Dermis microvascular lymphatic vessel endothelial cell (primary cell): ENCODE data around the gene APP. TPM values are rescaled to one million over a fixed set of nuclear protein-coding genes. Genes with fewer than 3 reads are reported as not detected.
A peak's percentile ranks its signal among the peaks of the same experiment; 100 is the strongest.
"Not testable (repeated sequence)": the region's sequence is repeated elsewhere in the genome, so short reads cannot be mapped to it uniquely, and the experiment has no call there.

Experiments
- DNase-seq, 2 donors: peaks; one replicate each; pipeline versions ENCODE4 v3.0.0 to v3.0.0-alpha.2; 2010; ENCODE audit warnings: low read depth in 2 of 2
- total RNA-seq: library from RNA; depleted of rRNA; stranded (reverse); fragments of >200 nt; gene quantifications from 2 replicates; pipeline ENCODE4 v1.2.1, GENCODE V29; 2014

Gene APP
- total RNA-seq, 1 donor from 2014 or later: 603 TPM

DNA sequence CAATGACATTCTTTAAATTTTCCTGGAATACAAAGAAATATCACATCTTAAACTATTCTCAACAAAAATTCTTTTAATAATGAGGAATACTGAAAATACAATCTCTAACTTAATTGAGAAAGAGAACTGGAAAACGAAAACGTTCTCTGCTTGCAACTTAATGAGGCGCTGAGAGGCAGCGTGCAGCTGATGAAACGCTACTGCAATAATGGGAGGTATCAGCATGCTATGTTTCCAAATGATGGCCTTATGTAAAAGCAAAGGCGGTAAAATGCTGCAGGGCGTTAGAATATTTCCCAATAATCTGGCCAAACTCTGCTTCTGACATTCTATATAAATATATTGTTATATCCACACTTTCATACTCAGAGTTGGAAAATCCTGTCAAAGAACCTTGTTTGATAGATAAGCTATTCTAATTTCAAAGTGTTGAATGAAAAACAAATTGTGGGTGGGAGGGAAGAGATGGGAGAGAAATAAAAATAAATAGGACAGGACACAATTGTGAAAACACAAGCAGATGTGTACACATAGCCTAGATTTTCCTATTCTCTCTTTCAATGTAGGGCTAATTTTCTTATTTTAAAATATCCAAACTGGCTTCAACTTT is 70.9 kb downstream of the APP start:
- DNase-seq: no peak

DNA sequence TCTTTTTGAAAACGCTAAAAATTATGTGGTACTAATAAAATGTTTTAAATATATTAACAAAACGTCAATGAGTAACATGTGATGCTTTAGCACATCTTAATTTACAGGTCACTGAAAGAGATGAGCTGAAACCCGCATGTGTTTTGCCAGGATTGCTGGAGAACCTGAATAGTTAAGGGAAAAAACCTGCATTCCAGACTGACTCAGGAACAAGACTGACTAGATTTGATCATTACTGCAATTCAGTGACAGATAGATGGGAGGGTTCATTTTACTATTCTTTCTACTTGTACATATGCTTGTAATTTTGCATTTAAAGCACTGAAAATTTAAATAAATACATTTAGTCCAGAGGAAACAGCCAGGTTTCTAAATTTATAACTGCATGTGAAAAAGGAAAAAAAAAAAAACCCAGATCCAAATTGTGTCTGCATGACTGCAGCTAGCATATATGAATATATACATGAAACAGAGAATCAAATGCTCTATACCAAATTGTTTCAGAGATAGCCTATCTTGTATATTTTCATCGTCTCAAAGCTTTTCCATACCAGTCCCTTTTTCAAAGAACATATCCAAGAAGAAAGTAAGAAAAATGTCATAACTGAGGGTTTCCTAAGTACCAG is 71.7 kb downstream of the APP start:
- DNase-seq: no peak

DNA sequence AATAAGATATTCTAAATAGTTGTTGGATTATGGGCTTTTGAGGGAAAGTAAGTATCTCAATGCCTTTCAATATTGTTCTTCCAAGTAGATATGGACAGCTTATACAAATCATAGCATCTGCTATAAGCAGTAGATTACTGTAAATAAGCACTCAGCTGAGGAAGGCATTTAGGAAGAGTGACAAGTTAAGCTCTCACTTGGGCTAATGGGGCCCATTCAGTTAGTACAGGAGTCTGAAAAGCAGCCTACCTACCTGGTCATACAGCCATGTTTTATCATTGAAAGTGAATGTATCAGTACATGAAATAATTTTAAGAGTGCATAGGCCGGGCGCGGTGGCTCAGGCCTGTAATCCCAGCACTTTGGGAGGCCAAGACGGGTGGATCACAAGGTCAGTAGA is 73.1 kb downstream of the APP start:
- no peak for DNase-seq

DNA sequence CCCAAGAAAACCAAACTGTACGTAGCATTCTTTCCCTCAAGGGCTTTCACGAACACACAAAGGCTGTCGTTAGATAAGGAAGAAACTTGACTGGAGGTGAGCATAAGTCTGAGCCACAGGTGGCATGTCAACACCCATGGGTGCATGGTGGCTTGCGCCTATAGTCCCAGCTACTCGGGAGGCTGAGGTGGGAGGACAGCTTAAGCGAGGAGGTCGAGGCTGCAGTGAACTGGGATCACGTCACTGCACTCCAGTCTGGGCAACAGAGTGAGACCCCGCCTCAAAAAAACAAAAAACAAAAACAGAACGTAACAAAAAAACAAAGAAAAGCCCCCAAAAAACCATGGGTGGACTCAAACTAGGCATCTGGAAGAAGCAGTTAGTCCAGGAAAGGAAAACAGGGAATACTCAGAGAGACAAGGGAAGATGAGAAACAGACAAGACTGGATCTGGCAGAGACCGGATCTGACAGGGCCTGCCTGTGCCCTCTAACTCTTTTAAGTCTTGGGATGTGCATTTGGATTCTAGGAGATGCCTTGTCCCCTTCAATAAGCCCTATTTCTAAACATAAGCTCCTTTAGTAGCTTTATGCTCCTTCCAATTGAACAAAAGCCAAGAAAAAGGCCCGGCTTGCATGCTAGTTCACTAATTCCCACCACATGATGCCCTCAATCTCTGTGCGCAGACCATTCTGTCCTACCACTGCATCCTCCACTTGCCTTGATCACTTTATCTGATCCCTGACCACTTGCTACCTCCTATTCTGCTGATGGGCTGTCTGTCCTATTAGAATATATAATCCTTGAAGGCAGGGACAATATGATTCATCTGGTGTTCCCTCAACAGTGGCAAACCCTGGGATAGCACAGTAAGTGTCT is 73.8 kb downstream of the APP start:
- no peak for DNase-seq

DNA sequence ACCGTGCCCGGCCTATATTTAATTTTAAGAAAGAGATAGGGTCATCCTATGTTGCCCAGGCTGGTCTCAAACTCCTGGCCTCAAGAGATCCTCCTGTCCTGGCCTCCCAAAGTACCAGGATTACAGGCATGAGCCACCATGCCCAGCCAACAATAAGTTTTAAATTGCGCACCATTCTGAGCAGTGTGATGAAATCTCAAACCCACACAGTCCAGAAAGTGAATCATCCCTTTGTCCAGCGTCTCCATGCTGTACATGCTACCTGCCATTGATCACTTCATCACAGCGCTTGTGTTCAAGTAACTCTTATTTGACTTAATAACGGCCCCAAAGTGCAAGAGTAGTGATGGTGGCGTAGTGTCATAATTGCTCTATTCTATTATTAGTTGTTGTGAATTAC is 75.4 kb downstream of the APP start:
- no peak for DNase-seq

DNA sequence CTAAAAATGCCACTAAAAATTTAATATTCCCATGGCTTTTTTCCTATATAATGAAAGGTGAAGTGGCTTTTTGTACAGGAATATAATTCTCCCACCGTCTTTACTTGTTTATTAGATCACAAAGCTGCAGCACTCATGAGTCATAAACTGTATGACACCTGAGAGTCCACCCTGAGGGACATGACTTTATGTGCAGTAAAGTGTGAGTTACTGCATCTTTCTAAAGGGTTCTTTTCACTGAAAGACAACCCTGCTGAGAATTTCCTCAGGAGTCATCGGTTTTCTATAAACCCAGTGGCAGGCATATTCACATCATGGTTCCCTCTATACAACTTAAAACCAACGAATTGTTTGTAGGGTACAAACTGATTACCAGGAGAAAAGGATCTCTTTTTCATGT is 77.4 kb downstream of the APP start:
- DNase-seq: peak in 1 of 2 donors; percentile 49

DNA sequence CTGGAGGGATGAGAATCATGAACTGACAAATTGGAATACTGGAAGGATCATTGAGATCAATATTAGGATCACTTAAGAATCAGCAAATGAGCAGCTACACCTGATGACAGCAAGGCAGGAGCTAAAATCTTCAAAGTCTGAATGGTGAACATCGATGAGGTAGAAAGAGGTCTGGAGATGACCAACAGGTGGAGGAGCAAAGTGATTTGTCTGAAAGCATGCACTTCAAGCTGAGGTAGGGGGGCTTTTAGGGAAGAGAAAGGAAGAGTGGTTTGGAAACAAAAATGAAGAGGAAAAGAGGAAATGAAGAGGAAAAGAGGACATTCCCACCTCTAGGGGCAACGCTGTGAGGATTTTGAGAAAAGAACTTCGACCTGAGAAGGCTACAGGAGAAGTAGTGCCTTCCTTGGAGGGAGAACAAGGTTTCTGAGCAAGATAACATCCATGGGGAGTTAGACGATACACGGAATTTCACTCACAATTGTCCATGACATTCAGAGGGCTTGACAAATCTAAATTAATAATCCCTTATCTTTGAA is 79.0 kb downstream of the APP start:
- no peak for DNase-seq

DNA sequence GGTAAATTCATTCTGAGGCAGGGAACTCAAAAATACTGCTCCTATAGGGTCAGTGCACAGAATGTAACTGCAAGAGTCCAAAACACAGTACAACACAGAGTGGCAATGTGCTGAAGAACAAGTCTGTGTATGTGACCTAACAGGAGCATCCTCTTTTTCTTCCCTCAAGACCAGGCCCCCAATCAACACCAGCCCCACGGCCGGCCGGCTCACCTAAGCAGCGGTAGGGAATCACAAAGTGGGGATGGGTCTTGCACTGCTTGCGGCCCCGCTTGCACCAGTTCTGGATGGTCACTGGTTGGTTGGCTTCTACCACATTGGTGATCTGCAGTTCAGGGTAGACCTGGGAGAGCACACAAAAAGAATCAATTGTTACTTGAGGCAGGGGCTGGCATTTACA is 80.8 kb downstream of the APP start:
- no peak for DNase-seq

DNA sequence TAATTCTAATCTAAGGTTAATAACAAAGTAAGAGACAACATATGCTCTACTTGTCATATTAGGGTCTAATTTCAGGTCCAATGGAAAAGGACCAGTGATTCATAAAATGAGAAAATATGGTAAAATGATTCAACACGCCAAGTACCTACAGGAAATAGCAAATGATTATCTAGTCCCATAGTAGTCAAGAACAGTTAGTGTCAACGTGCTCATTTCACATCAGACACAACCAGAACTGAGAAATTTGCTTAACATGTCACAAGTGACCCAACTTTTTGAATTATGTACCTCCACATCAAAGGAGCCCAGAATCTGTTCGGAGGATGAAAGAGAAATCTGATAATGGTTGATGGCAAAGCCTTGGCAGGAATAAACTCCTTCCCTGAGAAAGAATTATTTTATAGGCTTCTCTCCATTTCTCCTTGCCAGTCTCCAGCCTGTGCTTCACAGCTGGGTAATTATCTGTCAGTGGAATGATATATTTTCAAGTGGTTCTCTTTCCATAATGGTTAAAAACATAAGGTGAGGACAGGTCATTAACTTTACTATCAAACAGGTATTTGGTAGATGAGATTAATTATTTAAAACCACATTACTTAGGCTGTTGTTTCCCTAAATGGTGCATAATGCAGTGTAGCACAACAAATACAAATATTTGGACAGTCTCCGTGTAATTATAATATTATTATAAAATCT is 83.2 kb downstream of the APP start:
- no peak for DNase-seq

DNA sequence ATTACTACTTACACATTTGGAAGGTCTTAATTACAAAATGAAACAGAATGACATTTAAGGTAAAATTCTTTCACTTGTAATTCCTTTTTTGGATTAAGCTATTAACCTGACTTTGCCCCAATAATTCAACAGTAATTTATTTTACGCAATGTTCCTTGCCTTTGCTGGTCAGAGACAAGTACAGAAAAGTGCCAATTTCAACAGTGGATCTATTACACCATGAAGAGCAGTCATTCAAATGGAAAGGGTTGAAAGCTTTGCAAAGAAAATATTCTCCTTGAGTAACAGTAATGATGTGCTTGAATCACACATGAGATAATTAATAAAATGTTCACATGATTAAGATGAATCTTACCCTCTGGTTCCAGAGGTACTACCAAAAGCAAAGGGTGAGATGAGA is 84.7 kb downstream of the APP start:
- no peak for DNase-seq

DNA sequence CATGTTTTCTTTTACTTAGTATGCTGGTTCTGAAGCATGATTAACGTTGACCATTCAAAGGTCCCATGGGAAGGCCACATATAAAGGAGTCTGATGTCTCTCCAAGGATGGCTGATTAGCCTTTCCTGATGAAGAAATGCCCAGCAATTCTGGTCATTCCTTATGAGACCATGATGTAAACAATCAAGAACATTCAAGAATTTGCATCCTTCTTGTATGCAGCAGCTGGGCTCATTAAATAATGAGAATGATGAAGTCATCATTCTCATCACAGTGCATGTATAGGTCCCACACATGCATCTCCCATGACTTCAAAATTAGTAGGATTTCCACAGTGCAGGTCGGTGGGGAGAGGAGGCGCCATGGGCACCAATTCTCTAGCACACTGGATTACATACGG is 85.4 kb downstream of the APP start:
- DNase-seq: no peak

DNA sequence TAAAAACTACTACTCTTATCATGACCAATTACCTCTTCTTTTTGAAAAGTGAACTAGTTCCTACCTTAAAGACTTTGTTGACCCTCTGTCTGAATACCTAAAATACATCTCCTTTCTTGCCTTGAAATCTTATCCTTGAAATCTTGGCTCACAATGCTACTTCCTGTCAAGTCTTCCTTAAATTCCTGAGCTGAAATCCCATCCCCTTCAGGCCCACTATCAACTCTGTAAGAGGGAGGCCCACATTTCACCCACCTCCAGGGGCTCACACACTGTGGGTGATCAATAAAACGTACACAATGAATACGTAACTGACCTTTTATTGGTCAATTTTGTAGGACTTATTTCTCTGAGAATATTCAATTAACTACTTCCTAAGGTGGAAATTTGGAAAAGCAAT is 88.0 kb downstream of the APP start:
- no peak for DNase-seq

DNA sequence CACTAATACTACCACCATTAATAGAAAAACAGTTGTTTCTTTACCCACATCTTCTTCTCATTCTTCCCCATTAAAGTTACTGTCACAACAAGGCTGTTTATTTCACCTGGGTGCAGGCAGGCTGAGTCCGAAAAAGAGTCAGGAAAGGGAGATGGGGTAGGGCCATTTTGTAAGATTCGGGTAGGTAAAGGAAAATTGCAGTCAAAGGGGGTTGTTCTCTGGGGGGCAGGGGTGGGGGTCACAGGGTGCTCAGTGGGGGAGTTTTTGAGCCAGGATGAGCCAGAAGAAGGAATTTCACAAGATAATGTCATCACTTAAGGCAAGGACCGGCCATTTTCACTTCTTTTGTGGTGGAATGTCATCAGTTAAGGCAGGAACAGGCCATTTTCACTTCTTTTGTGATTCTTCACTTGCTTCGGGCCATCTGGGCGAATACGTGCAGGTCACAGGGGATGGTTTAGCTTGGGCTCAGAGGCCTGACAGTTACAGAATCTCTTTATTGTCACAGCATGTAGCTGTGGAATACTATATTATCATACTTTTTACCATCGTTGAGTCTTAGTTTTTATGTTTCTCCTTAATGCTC is 89.3 kb downstream of the APP start:
- DNase-seq: not testable (repeated sequence)

DNA sequence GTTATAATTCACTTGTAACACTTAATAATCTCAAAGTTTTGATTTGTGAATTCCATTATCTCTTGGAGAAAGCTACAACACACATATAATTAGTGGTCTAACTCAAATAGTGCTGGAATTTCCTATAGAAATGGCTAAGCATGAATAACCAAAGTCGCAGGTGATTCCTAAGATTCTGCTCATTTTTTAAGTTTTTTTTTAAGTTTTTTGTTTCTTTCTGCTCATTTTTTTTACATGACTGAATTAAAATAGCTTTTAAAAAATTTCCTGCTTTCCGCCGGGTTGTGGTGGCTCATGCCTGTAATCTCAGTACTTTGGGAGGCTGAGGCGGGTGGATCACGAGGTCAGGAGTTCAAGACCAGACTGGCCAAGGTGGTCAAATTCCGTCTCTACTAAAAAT is 90.4 kb downstream of the APP start:
- DNase-seq: no peak

DNA sequence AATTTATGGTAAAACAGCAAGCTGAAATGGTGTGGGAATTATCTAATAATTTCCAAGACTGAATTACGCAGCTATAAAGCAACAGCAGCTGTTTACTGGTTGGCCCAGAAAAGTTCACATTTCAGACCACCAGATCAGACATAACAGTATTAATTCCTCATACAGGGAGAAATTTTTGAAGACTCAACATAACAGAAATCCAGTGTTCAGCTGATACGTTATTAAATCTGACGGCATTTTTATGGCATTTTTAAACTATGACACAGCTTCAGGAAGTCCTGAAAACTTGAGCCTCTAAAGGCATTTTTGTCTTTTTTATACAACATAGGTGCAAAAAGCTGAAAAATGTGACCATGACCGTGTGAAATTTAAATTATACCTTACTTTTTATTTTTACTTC is 91.2 kb downstream of the APP start:
- peak in 1 of 2 donors; percentile 32 for DNase-seq

DNA sequence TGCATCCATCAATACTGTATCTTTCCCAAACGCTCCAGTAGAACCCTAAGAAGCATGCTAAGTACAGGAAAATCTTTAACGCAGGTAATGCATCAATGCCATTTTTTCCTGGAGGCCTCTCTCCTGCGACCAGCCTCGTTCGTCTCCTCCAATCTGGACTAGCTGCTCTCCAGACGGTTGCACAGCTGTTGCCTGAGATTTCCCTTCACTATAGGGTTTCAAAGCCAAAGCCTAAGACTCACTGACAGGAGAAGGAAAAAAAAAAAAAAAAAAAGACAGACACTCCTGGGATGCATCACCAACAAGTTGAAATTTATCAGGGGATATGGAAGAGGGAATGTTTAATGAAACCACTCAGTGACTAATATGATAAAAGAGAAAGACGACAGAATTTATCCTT is 93.0 kb downstream of the APP start:
- no peak for DNase-seq

DNA sequence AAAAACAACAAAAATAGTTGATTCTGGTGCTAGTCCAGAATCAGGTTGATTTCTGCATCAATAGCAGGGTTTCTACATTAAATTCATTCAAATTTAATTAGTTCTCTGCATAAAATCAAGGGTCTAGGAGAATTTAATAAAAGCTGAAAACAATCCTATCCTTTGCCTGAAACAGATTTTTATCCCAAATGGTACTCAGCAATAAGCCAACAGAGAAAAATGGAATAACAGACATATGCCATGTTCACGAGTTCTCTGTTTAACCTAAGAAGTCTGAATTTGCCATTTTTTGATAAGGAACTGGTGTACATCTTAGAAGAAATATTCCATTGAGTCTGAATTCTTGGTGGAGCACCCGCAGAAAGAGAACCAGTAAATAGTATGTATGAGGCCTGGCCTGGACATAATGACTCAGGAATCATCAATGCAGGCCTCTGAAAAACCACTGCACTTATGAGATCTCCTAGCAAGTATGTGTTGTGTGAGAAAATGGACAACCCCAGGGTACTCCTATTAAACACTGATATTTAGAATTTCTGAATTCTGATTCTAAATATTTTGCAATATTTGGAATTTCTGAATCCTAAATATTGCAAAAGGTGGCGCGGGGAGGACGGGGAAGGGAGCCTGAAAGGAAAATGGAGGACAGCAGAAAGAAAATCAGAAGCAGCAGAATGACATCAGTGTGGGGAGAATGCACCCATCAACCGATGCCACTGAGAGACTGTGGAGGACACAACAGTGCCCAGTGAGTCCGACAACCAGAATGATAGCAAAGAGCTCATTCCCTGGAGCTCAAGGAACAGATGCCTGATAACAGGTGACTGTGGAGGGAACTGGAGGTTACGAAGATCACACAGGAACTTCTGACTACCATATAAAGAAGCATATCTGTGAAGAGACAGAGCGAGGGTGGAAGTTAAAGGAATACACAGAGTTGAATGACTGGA is 97.6 kb downstream of the APP start:
- no peak for DNase-seq

DNA sequence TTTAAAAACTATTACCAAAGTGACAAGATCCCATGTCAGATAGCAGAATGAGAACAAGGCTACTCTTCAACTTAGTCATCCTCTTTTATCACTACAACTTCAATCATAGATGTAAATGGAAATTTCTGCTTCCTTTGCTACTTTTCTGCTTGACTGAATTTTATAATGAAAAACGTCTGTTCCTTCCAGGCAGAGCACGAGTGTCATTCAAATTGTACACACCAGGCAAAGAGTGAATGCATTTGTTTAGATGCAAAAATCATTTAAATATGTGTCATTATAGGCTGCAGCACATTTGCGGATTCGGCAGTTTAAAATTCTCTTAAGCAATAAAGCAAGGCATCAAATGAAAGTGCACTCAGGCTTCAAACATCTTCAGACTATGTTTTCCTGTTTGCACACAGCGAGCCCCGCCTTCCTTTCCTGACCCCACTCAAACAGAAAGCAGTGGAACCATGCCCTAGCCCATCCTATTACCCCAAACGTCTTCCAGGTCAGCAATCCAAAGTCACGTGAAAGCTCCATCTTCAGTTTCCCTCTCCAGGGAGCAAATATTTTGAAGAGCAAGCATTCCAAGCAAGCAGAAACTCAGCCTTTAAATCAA is 99.6 kb downstream of the APP start:
- peak in 1 of 2 donors; percentile 52 for DNase-seq

DNA sequence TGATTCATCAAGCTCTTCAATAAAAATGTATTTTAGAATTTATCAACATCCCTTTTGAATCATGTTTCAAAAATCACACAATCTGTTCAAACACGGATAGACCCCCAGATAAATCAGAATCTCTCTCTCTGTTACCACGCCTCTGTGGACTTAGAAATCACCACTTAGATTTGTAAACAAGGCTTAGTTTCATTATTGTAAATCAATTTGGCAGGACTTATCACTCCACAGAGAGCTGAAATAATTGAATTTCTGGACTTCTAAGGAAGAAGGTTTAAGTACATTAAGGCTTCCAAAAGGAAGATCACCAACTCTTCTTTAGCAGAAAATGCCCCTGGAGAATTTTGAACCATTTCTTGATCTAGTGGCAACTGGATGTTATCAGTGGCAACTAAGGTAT is 100.4 kb downstream of the APP start:
- no peak for DNase-seq

DNA sequence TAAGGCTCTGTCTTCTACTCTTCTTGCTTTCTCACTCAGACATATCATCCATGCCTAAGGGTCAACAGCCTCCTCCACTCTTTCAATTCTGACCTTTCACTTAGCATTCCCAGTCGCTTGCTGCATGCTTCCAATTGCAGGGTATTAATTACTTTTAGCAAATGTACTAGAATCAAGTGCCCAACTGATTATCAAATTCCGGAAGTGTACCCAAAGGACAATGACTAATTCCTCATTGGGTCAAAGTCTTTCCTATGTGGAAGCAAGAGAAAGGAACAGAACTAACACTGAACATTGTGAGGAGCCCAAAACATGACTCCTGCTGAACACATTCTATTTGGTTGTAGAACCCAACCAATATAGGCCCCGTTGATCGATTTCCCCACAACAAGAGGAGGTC is 101.8 kb downstream of the APP start:
- no peak for DNase-seq
